ENCODE measurements around the gene NCK2. TPM values are rescaled to one million over a fixed set of nuclear protein-coding genes. Genes with fewer than 3 reads are reported as not detected.
A peak's percentile ranks its signal among the peaks of the same experiment; 100 is the strongest.

NCK2 gene
- total and polyA plus RNA-seq, 2 of the 13 experiments (the other 11 are each of a cell fraction or from before 2014, with no cell fraction given), result 14.8 to 23.5 TPM

- 84% methylated on average over 8 of the region's 8 CpGs for whole genome bisulfite sequencing (ENCODE audit: low lambda C conversion rate)
- CTCF ChIA-PET (ENCODE audit: low intra/inter-chr PET ratio, low total read pairs), result no interaction called here
- intact Hi-C loops (cut with micrococcal nuclease; ENCODE audit: unreplicated experiment) (no loop called here), in situ Hi-C loops (cut with HindIII; ENCODE audit: extremely low pct_ligation_motif_present, low pct_unique_long_range_greater_than_20kb) (no loop called here)
- Histone ChIP-seq H3K4me2 (ENCODE audit: low read depth, low read length) (no peak overlapping the region), H2AFZ (ENCODE audit: low read length) (no peak overlapping the region), H4K20me1 (ENCODE audit: insufficient read depth, low read length) (no peaks in the 10 kb centered on the region), H3K36me3 (replicated peaks in 1 of 2; ENCODE audit: control insufficient read depth in 1 of 2, insufficient read depth in 2 of 2, low read length in 2 of 2) (no peaks in the 10 kb centered on the region; a peak in 1 of 5 replicates), H3K79me2 (ENCODE audit: insufficient read depth, low read length) (no peaks in the 10 kb centered on the region), H3K9ac (ENCODE audit: insufficient read depth, low read depth, low read length) (no peak overlapping the region), H3K4me3 (replicated peaks in 1 of 3; ENCODE audit: insufficient read depth in 1 of 3, low read depth in 2 of 3, low read length in 3 of 3) (no peak overlapping the region), H3K4me1 (ENCODE audit: insufficient read depth, low read length) (peaks cover 41% of the 10 kb centered on the region), H3K9me3 (ENCODE audit: low read length) (no peaks in the 10 kb centered on the region), H3K27me3 (ENCODE audit: control insufficient read depth in 1 of 2, insufficient read depth in 2 of 2, low read length in 2 of 2) (no peaks in the 10 kb centered on the region), H3K27ac (ENCODE audit: extremely low read length, insufficient read depth, low read length) (no peak overlapping the region)
- no TSS peak for BruUV-seq (replicated peaks)
- POLR2A ChIA-PET, result no interaction called here
- DNase-seq (ENCODE audit: low spot score) (peak; percentile 42), FAIRE-seq (no peak), ATAC-seq (peak; percentile 24; the same call in 1 of the 3 replicates)
- TF ChIP-seq CBFB (CRISPR knock-in tag; IDR thresholded peaks at IDR 0.05) (no peak), RAD21 (CRISPR knock-in tag; IDR thresholded peaks at IDR 0.05) (no peak), NR2F6 (IDR thresholded peaks at IDR 0.05) (no peak), NR2F6 (CRISPR knock-in tag; IDR thresholded peaks at IDR 0.05) (no peak), SAP130 (CRISPR knock-in tag; IDR thresholded peaks at IDR 0.05; ENCODE audit: low read depth) (no peak), HOMEZ (CRISPR knock-in tag; IDR thresholded peaks at IDR 0.05; ENCODE audit: low read depth) (peak; percentile 29; the same call in 1 of the 2 replicates), ZNF782 (CRISPR knock-in tag; IDR thresholded peaks at IDR 0.05; ENCODE audit: borderline replicate concordance) (no peak), ZNF616 (CRISPR knock-in tag; IDR thresholded peaks at IDR 0.05; ENCODE audit: low read depth) (no peak), ZNF281 (CRISPR knock-in tag; IDR thresholded peaks at IDR 0.05; ENCODE audit: borderline replicate concordance) (peak; percentile 28; the same call in 1 of the 2 replicates), SOX13 (IDR thresholded peaks at IDR 0.05) (no peak), SOX13 (CRISPR knock-in tag; conservative IDR thresholded peaks at IDR 0.05 in 1 of 2, IDR thresholded peaks at IDR 0.05 in 1 of 2) (peak in 1 of 2 experiments; percentile 70; a peak in 2 of 4 replicates), MZF1 (CRISPR knock-in tag; IDR thresholded peaks at IDR 0.05; ENCODE audit: borderline replicate concordance) (no peak), KMT2A (CRISPR knock-in tag; IDR thresholded peaks at IDR 0.05) (no peak), SP140L (CRISPR knock-in tag; IDR thresholded peaks at IDR 0.05; ENCODE audit: borderline replicate concordance) (no peak), PAWR (CRISPR knock-in tag; IDR thresholded peaks at IDR 0.05; ENCODE audit: borderline replicate concordance) (no peak), NR2C2 (CRISPR knock-in tag; IDR thresholded peaks at IDR 0.05; ENCODE audit: borderline replicate concordance) (no peak), HOXA9 (CRISPR knock-in tag; IDR thresholded peaks at IDR 0.05; ENCODE audit: borderline replicate concordance) (no peak)
- TF ChIP-seq, protein P1, sequence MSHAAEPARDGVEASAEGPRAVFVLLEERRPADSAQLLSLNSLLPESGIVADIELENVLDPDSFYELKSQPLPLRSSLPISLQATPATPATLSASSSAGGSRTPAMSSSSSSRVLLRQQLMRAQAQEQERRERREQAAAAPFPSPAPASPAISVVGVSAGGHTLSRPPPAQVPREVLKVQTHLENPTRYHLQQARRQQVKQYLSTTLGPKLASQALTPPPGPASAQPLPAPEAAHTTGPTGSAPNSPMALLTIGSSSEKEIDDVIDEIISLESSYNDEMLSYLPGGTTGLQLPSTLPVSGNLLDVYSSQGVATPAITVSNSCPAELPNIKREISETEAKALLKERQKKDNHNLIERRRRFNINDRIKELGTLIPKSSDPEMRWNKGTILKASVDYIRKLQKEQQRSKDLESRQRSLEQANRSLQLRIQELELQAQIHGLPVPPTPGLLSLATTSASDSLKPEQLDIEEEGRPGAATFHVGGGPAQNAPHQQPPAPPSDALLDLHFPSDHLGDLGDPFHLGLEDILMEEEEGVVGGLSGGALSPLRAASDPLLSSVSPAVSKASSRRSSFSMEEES (CRISPR knock-in tag; IDR thresholded peaks at IDR 0.05), result no peak
- TF ChIP-seq, protein P2, sequence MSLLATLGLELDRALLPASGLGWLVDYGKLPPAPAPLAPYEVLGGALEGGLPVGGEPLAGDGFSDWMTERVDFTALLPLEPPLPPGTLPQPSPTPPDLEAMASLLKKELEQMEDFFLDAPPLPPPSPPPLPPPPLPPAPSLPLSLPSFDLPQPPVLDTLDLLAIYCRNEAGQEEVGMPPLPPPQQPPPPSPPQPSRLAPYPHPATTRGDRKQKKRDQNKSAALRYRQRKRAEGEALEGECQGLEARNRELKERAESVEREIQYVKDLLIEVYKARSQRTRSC (CRISPR knock-in tag; IDR thresholded peaks at IDR 0.05; ENCODE audit: low read depth), result no peak
Observed at GRCh38 chr2:105873721-105874120, 129.0 kb downstream of the NCK2 start.

All from HepG2 (cell line).